Myocyte (in vitro differentiated cells): ENCODE measurements around the gene UXS1. TPM values are rescaled to one million over a fixed set of nuclear protein-coding genes. Genes with fewer than 3 reads are reported as not detected.
A peak's percentile ranks its signal among the peaks of the same experiment; 100 is the strongest.
"Not testable (repeated sequence)": the region's sequence is repeated elsewhere in the genome, so short reads cannot be mapped to it uniquely, and the experiment has no call there.

Source experiments
- DNase-seq: peaks from one replicate; pipeline ENCODE4 v3.0.0-alpha.2; 2012; ENCODE audit warnings: low read depth
- polyA plus RNA-seq: library from polyadenylated mRNA; unstranded; fragments of >200 nt; gene quantifications from one replicate; pipeline ENCODE4 v1.2.1, GENCODE V29; 2012; ENCODE audit warnings: missing spikeins
- total RNA-seq: library from RNA; depleted of rRNA; stranded (reverse); fragments of >200 nt; gene quantifications from 2 replicates; pipeline ENCODE4 v1.2.3, GENCODE V29; 2014

UXS1 gene
- 51.0 and 51.1 TPM in 2 replicates for total RNA-seq
- 34.1 TPM for polyA plus RNA-seq

DNA sequence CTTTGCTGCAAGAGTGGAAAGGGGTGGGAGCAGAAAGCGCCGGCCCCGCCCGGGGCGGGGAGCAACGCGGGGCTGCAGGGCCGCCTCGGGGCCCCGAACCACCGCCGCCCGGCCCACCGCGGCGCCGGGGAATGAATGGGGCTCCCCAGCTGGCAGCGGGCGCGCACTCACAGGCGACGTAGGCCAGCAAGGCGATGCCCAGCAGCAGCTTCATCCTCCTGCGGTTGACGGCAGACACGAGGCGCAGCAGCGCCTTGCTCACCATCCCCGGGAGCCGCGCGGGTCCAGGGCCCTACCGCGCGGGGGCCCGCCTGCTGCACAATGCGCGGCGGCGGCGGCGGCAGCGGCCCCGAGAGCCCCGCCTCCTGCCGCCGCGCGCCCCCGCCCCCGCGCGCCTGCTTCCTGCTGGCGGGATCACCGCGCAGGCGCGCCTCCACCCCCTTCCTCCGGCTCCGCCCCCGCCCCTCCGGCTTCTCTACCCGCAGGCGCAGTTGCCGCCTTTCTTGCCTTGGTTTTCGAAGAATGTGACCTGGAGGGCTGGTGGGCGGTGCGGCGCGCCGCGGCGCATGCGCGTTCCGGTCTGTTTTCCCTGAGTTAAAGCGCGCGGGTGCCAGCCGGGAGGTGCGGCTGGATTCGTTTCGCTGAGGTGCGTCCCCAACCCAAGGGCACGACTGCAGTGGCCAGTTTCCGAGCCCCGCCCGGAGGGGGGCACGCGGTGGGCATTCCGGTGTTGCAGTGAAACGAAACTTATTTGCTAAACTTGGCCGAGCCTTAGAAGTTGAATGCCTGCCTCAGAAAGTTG, at the start of gene UXS1:
TSS of gene UXS1 (minus strand) at position 325 of the 802 bp plus-strand sequence. CDS start at position 265, 60 bp downstream.
- DNase-seq: peak; percentile 98

DNA sequence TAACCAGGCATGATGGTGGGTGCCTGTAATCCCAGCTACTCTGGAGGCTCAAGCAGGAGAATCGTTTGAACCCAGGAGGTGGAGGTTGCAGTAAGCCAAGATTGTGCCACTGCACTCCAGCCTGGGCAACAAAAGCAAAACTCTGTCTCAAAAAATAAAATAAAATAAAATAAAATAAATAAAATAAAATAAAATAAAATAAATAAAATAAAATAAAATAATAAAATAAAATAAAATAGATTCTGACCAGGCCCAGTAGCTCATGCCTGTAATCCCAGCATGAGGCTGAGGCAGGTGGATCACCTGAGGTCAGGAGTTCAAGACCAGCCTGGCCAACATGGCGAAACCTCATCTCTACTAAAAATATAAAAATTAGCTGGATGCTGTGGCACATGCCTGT, 45.4 kb upstream of the UXS1 start:
- DNase-seq: not testable (repeated sequence)

DNA sequence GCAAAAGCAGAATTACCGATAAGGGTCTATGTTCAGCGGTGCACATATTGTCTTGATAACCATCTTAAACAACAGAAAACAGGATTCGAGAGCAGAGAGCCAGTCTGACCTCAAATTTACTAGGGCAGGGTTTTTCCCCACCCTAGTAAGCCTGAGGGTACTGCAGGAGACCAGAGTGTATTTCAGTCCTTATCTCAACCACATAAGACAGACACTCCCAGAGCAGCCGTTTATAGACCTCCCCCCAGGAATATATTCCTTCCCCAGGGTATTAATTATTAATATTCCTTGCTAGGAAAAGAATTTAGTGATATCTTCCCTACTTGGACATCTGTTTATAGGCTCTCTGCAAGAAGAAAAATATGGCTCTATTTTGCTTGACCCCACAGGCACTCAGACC, 41.3 kb upstream of the UXS1 start:
- DNase-seq: not testable (repeated sequence)

DNA sequence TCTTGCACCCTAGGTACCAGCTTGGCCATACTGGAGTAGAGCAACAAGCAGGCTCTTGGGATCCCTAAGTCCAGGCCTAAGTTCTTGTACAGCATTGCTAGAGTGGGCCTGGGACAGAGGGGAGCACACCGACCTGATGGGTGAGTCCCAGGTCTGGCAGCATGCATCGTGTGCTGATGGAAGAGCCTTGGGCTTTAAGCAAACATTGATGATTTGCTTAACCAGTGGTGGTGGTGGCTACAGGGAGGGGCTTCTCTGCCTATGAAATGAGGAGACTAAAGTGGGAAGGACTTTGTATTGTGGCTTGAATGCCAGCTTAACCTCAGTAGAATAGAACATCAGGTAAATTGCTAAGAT, 39.2 kb upstream of the UXS1 start:
- no peak for DNase-seq

DNA sequence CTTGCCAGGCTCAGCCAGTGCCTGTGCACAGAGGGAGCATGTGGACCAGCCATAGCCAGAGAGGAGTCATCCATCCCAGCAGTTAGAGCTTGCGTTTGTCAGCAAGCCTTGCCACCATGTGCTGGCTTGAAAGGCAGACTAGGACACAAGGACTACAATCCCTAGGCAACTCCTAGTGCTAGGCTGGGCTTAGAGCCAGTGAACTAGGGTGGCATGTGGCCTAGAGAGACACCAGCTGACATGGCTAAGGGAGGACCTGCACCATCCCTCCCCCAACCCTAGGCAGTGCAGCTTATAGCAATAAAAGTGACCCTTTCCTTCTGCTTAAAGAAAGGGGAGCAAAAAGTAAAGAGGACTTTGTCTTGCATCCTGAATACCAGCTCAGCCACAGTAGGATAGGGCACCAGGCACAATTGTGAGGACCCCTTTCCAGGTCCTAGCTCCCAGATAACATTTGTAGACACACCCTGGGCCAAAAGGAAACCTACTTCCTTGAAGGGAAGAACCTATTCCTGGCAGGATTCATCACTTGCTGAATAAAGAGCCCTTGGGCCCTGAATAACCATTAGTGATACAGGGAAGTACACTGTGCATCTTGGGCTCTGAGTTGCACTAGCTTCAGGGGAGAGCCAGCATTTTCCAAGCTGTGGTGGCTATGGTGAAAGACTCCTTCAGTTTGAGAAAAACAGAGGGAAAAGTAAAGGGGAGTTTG, 38.7 kb upstream of the UXS1 start:
- DNase-seq: peak; percentile 4

DNA sequence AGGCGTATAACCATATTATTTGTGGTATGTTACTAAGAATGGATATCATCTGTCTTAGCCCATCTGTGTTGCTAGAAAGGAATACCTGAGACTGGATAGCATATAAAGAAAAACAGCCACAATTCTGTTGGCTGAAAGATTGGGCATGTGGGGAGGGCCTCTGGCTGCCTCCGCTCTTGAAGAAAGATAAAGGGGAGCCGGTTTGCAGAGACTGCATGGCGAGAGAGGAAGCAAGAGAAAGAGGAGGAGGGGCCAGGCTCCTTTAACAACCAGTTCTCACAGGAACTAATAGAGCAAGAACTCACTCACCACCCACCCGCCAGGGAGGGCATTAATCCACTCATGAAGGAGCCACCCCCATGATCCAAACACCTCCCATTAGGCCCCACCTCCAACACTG, 29.2 kb upstream of the UXS1 start:
- no peak for DNase-seq

DNA sequence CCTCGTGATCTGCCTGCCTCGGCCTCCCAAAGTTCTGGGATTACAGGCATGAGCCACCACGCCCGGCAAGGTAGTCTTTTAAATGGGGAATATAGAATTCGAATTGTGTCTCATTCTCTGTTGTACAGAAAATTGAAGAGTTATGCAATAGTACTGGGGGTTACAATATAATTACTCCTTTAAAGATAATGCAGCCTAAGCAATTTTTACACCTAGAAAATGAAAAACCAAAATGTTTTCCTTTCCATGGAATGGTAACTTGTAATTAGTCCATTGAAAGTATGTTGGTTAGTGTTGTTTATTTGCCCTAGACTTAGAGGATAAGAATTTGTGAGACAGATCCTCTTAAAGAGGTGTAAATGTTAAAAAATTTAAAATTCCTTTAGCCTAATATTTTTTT, 28.0 kb upstream of the UXS1 start:
- not testable (repeated sequence) for DNase-seq

DNA sequence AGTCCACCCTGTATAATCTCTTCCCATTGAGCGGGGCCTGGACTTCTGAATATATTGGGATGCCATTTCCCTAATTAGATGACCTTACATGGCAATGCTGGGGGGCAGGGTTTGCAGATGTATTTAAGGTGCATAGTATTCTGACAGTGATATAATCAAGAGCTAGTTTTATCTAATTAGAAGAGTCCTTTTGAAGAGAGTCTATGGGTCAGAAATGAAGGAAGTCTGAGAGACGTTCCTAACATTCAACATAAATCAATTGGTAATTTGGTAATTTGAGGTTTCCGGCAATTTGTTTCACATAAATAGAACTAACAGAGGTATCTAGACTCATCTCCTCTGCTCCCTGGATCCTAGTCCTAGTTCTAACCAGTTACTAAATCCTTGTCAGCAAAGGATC, 25.7 kb upstream of the UXS1 start:
- DNase-seq: no peak

DNA sequence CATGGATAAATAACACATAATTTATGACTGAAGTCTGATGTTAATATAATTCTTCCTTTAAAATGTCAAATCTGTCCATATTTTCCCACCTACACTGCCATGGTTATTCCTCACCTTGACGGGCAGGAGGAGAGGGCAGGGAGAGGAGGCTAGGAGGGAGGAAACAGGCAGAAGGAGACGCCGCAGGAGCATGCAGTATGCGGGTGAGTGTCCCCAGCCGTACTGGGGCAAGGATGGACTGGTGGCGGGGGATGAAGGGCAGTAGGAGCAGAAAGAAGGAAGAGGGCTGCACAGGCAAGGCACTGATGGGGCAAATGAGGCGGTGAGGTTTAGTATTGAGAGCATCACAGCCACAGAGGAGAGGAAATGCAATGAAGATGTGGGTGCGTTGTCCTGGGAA, 25.1 kb upstream of the UXS1 start:
- DNase-seq: not testable (repeated sequence)

DNA sequence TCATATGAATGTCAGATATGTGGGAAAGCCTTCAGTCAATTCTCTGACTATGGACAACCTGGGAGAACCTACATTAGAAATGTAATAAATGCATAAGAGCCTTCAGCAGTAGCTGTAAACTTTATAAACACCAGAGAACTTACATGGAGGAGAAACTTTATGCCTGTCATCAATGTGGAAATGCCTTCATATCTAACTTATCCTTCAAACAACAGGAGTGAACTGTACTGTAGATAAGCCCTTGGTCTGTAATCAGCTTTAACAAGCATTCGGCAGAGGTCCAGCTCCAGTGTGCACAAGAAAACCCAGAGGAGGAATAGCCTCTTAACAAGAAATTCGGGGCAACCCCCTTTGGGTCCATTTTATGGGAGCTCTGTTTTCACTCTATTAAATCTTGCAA, 14.8 kb upstream of the UXS1 start:
- no peak for DNase-seq

DNA sequence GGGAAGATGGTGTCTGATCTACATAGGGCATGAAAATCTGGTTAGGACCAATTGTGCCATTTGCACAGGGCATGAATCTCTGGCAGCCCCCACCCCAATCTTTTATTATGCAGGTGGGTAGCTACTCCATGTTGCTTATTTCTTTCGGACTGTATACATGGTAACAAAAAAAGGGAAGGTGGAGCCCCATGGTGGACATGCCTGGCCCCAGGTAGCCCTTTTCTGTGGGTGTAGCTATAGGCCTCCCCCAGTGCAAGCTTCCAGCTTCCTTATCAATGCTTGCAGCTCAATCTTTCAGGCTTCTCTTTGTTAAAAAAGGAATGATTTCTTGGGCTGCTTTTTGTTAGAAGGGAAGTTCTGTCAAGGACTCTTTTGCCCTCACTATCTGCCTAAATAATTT, 14.3 kb upstream of the UXS1 start:
- no peak for DNase-seq

DNA sequence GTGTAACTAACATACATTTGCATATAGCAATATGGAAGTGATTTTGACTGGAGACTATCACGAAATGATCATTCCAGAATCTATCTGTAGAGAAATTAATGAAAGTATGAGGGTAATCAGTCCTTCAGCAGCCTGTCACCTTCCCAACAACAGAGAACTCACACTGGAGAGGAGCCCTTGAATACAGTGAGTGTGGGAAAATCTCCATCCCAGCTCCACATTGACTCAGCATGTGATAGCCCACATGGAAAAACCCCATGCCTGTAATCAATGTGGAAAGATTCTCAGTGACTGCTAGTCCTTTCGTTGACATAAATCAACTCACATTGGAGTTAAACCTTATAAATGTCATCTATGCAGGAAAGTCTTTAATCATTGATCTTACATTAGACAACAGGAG, 13.1 kb upstream of the UXS1 start:
- no peak for DNase-seq

DNA sequence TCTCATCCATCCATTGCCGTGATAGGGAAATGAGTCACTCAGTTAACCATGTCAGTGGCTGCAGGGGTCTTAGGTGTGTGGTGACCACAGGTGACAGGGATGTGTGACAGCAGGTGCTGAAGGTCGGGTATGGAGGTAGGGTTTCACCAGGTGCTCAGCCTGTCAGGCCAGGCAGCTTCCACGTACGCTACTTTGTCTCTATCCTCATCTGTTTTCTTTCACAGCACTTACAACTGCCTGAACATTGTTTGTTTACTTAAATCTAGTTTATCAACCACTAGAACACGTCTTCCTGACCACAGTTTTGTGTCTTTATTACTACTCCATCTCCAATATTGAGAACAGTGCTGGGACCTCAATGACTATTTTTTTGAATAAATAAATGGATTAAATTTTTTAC, 11.4 kb upstream of the UXS1 start:
- no peak for DNase-seq

DNA sequence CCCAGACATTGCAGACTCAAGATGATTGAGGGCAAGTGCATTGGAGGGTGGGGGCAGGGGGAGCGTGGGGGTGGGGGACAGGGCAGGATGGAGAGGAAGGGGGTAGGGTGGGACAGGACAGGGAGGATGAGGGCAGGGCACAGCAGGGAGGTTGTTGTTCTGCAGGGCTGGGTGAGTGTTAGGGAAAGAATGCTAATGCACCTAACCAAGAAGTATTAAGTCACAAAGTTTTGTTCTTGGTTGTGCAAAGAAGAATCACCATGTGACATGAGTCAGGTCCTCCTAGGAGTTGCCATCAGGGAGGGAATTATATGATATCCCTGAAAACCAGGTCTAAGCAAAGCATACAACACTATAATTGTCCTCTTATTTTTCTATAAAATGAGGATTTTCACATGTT, 10.4 kb upstream of the UXS1 start:
- DNase-seq: not testable (repeated sequence)

DNA sequence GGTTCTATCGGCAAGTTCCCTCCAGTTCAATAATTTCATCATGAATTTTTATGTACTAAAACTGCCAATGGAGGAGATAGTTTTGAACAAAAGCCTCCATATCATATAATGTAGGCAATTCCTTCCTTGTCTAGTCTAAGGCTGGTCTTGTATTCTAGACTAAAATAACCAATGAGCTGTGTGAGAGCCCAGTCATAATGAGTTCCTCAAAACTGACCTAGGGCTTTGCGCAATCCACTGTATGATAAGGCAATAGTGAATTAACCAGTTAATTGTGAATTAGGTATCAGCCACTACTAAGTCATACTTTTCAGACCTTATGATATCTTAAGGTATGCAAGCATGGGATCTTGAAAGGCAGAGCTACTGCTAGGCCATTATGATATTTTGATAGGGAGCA, 7.6 kb upstream of the UXS1 start:
- no peak for DNase-seq

DNA sequence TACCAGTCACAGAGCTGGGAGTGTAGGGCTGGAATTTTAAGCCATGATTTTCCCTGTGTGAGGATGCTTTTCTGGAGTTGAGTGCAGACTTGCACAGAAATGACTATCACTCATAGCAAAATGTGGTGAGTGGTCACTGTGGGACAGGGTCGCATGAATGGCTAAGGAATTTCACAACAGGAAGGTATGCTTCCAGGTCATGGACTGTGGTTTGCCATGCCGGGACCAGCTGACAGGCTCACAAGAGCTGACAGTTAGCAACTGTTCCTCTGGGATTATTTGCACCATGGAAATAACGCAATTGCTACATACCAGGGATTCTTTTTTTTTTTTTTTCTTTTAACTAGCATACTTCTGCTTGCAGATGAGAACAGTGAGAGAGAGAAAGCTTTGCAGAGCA, 3.8 kb upstream of the UXS1 start:
- peak; percentile 92 for DNase-seq

DNA sequence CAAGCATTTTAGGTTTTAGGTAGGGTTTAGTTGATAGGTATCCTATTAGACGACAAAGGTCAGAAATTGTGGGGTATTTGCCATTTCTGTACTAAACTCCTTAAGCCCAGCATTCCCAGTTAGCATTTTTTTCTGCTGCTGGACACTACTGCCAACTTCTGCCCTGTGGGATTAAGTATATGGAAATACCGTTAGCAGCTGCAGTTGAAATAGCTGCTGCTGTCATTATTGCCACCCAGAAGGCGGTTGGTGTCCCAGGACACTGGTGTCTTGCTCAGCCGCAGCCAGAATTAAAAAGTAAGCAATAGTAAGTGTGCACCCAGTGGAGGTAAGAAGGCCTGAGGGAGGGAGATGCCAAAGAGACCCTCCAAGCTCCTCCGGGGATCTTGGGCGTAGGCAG, 1.9 kb upstream of the UXS1 start:
- peak; percentile 5 for DNase-seq

DNA sequence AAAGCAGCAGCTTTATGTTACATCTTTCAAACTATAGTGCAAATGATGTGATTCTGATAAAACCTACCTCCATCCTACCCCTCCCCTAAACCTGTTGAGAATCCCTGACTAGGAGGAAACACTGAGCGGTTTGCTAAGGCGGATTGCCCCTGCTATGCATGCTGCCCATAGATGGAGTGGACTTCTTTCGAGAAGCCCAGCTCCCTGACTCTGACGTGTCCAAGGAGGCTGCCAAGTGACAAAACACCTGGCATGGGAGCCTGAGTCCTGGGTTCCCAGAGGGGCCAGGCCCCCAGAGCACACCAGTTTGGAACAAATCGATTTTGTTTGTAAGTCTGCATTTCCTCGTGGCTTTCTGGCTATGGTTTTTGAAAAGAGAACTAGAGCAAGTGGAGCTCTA, 1.4 kb upstream of the UXS1 start:
- DNase-seq: no peak

DNA sequence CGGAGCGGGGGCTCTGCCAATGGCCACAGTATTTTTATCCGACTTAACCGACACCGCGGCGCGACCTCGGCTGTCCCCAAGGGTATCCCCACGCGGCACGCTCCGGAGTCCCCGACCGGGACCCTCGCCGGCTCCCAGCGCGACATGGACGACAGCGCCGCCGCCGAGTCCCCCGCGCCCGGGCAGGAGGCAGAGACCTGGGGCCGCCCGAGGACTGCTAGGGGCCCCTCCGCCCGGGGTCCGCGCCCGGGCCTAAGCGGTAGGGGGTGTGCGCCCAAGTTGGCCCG, 468 bp downstream of the UXS1 start:
- DNase-seq: peak; percentile 36

DNA sequence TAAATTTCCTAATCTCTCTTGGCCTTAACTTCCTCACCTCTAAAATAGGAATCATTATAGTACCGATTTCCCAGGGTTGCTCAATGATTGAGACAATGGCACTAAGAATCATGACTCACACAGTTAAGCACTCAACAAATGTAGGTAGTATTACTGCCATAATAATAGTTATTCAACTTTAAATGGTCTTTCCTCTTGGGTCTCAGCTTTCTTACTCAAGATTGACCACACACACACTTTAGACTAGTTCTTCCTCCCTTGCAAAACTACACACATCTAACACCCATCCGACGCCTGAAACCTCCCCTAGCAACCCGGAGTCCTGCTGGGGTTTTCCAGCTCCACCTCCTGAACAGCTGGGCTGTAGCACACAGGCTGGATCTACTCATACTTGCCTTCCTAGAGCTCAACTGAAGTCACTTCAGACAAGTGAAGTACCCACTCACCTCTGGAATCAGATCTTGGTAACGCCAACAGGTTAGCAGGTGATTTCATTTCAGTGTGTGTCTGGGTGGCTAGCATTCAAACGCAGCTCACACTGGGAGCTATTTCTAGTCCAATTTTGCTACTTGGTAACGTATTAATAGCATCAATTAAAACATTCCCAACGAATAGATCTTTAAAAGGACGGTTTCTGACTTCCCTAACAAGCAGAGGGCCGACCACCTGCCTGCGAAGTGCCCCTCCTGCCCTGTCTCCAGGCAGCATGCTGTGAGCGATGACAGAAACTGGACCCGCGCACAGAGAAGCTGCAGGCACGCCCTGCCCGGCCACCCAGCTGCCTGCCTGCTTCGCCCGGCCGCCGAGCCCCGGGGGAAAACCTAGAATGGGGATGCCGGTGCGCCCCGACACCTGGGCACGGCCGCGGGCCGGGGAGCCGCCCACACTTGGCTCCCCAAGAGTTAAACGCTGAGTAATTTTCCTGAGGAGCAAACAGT, 1.1 kb downstream of the UXS1 start:
- DNase-seq: peak; percentile 81

DNA sequence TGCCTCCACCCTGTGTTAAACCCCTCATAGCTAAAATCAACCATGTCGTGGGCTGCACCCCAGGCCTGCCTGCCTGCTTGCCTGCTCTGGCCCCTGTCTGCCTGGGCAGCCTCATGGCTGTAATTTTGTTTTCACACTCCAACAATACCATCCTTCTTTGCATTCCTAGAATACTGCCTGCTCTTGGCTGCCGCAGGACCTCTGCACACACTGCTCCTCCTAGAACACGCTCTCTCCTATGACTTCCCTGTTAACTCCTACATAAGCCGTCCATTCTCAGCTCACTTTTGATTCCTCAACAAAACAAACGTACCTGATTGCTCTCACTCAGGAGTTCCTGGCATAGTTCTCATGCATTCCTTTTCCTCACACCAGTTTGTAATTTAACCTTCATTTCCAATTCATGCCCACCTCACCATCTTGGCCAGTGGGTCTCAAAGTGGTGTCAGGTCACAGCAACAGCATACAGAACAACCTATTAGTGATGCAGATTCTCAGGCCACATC, 2.5 kb downstream of the UXS1 start:
- DNase-seq: no peak
